Fibroblast of lung (primary cell): ENCODE data around the gene ACTR2.

Experiments used
- CTCF ChIP-seq, 2 donors: IDR thresholded peaks in 1 of 2; conservative IDR thresholded peaks in 1 of 2; 1 replicate in 1 of 2; 2 replicates in 1 of 2; pipeline ENCODE4 v1.5.1; 2011 to 2012; ENCODE audit warnings: low read length in 2 of 2, control low read depth in 1 of 2, inconsistent platforms in 1 of 2, low read depth in 1 of 2, mild to moderate bottlenecking in 1 of 2
- EZH2 ChIP-seq: IDR thresholded peaks from 2 replicates; pipeline ENCODE4 v1.5.1; 2012; ENCODE audit warnings: low read length, control low read depth, mild to moderate bottlenecking; ENCODE audit errors: missing control alignments

GRCh38 chr2:65320042-65320725 lies 92.6 kb downstream of the ACTR2 start:
- TF ChIP-seq CTCF (conservative IDR thresholded peaks at IDR 0.05 in 1 of 2, IDR thresholded peaks at IDR 0.05 in 1 of 2; ENCODE audit: low read depth in 1 of 2, low read length in 2 of 2) (peak; percentile 55 to 69), EZH2 (no peak)
